ENCODE results near the gene ABHD11.
A peak's percentile ranks its signal among the peaks of the same experiment; 100 is the strongest.
"Not testable (repeated sequence)": the region's sequence is repeated elsewhere in the genome, so short reads cannot be mapped to it uniquely, and the experiment has no call there.

Gene ABHD11, protein sequence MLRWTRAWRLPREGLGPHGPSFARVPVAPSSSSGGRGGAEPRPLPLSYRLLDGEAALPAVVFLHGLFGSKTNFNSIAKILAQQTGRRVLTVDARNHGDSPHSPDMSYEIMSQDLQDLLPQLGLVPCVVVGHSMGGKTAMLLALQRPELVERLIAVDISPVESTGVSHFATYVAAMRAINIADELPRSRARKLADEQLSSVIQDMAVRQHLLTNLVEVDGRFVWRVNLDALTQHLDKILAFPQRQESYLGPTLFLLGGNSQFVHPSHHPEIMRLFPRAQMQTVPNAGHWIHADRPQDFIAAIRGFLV

DNA sequence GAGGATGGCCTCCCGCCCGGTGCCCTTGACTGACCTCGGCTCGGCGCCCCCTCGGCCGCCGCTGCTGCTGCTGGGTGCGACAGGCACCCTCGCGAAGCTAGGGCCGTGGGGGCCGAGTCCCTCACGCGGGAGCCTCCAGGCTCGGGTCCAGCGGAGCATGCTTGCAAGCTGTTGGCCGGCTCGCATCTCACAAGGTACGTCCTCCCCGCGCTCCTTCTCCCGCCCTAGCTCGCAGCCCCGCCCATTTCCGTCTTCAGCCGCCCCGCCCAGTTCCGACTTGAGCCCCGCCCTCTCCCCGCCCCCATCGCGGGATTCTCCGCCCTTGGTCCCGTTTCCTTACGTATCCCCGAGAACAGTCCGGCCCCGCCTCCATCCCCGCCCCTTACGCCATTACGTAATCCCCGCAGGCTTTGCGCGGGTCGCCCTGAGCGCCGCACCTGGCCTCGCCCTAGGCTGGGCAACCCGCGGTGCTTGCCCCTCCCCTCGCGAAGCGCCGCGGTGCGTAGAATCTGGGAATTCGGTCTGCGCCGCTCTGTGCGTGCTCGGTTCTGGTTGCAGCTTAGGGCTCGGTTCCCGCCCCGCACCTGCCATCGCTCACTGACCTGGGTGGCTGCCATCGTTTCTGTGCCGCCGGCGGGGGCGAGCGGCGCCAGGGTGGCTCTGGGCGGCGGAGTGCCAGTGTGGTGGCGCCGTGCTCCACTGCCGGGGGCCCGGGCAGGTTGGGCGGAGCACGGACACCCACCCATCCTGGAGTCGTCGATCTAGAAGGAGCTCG, at the start of gene ABHD11:
ABHD11 (minus strand) TSS at position 191 of the 775 bp plus-strand sequence; CDS start at position 159, 32 bp downstream.
- peak; percentile 98 for DNase-seq

DNA sequence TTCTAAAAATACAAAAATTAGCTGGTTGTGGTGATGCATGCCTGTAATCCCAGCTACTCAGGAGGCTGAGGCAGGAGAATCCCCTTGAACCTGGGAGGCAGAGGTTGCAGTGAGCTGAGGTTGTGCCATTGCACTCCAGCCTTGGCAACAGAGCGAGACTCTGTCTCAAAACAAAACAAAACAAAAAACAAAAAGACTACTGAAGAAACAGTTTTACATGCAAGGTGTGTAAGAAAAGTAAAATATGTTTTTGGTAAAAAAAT, 49.1 kb upstream of the ABHD11 start:
- not testable (repeated sequence) for DNase-seq

DNA sequence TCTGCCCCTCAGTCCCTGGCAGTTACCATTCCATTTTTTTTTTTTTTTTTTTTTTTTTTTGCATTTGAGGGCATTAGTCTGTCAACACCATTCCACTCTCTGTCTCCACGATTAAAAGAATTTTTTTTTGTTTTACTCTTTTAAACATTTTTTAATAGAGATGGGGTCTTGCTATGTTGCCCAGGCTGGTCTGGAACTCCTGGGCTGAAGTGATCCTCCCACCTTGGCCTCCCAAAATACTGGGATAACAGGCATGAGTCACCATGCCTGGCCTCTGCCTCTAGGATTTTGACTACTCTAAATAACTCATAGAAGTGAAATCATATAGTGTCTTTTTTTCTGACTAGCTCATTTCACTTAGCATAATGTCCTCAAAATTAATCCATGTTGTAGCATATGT, 48.0 kb upstream of the ABHD11 start:
- no peak for DNase-seq

DNA sequence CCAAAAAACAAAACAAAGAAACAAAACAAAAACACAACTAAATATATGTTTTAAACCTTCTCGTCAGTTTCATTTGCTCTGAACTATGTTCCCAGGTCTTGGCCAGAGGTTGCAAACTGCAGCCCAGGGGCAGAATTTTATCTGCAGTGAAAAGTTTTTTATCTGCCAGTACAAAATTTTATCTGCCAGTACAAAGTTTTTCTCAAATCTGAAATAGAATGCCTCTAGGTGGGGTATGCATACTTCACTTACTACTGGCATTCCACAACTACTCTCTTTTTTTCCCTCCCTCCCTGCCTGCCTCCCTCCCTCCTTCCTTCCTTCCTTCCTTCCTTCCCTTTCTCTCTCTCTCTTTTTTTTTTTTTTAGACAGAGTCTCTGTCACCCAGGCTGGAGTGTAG, 40.9 kb upstream of the ABHD11 start:
- no peak for DNase-seq

DNA sequence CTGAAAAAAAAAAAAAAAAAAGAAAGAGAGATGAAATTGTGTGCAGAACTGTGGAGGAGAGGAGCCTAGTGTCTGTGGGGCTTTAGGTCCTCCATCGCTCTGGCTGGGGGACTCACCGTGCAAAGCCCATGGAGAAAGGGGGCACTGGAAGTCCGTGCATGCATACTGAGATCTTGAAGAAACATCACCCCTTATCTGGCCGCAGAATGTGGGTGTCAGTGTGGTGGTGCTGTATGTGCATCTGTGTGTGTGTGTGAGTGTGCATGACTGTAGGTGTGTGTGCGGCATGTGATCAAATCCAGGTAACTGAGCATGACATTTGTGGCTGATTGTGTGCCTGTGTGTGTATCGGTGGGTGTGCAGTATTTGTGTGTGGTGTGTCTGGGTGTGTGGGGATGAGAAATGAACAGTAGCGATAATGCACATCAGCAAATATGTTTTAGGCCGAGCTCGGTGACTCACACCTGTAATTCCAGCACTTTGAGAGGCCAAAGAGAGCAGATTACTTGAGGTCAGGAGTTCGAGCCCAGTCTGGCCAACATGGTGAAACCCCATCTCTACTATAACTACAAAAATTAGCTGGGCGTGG, 40.3 kb upstream of the ABHD11 start:
- DNase-seq, result no peak

DNA sequence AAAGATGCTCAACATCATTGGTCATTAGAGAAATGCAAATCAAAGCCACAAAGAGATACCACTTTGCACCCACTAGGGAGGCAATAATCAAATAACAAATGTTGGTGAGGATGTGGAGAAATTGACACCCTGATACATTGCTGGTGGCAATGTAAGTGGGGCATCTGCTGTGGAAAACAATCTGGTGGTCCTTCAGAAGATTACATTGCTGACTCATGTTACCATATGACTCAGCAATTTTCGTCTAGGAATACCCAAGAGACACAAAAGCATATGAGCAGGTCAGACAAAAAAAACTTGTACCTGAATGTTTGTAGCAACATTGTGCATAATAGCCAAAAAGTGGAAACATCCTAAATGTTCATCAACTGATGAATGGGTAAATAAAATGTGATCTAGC, 36.3 kb upstream of the ABHD11 start:
- DNase-seq, result no peak

DNA sequence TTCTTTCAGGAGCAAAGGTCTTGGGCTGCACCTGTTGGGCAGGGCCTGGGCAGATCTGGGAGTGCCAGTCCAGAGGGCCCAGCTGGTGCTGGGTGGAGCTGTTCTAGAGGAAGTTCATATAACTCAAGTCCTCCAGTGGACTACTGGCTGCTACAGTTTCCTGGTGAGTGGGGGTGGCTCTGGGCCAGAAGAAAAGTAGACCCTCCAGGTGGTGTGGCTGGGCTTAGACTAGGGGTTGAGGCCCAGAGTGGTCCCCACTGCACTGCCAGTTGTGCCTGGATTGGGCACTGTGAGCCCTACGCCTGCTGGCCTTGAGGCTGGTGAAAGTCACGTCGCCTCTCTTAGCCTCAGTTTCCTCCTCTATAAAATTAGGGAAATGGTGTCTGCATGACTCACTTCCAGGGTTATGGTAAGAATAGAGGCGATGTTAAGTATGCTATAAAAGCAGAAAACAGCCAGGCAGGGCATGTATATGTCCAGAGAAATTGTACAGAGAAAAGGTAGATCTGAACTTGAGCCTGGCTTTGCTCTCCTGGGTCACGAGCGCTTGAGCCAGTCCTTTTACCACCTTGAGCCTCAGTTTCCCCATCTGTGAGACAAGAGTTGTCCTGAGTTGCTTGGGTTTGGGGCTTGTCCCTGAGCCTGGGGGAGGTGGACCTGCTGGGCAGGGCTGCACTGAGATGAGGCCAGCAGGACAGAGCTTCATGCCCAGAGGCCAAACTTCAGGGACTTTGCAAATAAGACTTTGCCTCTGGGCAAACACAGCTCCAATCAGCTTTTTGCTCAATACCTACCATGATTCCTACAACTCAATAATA, 35.3 kb upstream of the ABHD11 start:
- DNase-seq, result no peak

DNA sequence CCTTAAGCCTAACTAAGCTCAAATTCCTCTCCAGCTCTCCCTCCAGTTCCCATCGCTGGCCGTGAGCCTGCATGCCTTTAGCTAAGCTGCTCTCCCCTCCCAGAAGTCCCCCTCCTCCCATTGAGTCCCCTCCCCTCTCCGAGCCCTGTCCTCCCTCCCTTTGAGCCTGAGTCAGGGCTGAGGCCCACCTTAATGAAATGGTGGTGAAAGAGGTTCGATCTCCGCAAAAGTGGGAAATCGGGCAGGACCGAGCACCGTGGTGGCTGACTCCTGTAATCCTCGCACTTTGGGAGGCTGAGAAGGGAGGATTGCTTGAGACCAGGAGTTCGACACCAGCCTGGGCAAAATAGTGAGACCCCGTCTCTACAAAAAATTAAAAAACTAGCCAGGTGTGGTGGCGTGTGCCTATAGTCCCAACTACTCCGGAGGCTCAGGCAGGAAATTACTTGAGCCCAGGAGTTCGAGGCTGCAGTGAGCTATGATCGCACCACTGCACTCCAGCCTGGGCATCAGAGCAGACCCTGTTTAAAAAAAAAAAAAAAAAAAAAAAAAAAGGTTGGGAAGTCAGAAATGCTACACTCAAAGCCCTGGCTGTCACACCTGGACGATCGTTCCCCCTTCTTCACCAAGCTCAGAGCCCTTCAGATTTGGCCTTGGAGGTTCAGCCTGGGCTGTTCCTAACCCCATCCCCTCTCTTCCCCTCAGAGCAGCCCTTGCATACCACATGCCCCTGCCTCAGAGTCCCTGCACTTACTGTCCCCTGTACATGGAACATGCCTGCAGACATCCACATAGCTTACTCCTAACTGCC, 32.5 kb upstream of the ABHD11 start:
- peak; percentile 51 for DNase-seq

DNA sequence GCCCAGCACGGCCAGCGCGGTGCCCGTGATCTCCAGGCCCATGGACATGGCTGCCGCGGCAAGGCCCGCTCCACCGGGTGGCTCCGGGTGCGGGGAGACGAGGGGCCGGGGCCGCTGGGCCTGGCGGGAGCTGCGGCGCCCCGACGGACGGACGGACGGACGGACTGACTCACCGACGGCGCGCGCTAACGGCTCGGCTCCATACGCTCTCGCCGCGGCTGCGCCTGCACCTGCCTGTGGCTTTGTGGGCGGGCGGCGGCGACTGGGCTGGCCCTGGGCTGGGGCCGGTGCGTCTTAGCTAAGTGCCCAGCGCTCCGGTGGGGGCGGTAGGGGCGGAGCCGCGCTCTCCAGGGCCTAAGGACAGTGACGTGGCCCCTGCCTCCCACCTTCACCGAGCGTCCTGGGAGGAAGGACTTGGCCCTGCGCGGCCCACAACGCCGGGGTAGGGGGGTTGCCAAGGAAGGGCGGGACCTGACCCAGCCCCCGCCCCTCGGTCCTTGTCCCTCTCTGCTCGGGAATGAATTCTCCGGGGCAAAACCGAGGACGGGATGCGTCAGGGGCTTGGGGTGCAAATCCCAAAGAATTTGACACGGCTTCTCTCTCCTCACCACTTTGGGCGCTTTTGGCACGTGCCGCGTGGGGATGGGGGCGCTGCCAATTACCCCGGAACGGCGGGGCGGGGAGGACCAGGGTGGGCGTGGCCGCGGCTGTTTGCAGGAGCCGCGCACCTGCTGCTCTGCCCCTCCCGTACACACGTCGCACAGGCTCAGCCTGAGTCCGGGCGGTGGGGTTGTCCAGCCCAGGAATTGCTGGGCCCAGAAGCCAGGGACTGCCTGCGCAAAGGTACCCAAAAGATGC, 31.6 kb upstream of the ABHD11 start, which contains the start of gene CLDN3:
CLDN3 (minus strand) TSS at position 269 of the 858 bp plus-strand sequence; CDS start at position 48, 221 bp downstream.
- DNase-seq, result peak; percentile 64

DNA sequence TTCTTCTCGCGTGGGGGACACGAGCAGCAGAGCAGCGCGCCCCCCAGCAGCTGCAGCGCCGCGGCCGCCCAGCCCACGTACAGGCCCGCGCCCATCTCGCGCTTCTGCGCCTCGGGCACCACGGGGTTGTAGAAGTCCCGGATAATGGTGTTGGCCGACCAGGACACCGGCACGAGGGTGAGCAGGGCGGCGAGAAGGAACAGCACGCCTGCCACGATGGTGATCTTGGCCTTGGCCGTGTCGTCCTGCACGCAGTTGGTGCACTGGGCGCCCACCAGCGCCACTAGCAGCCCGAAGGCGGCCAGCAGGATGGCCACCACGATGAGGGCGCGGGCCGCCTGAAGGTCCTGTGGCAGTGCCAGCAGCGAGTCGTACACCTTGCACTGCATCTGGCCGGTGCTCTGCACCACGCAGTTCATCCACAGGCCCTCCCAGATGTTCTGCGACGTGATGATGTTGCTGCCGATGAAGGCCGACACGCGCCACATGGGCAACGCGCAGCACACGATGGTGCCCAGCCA, 30.9 kb upstream of the ABHD11 start:
- DNase-seq, result no peak

DNA sequence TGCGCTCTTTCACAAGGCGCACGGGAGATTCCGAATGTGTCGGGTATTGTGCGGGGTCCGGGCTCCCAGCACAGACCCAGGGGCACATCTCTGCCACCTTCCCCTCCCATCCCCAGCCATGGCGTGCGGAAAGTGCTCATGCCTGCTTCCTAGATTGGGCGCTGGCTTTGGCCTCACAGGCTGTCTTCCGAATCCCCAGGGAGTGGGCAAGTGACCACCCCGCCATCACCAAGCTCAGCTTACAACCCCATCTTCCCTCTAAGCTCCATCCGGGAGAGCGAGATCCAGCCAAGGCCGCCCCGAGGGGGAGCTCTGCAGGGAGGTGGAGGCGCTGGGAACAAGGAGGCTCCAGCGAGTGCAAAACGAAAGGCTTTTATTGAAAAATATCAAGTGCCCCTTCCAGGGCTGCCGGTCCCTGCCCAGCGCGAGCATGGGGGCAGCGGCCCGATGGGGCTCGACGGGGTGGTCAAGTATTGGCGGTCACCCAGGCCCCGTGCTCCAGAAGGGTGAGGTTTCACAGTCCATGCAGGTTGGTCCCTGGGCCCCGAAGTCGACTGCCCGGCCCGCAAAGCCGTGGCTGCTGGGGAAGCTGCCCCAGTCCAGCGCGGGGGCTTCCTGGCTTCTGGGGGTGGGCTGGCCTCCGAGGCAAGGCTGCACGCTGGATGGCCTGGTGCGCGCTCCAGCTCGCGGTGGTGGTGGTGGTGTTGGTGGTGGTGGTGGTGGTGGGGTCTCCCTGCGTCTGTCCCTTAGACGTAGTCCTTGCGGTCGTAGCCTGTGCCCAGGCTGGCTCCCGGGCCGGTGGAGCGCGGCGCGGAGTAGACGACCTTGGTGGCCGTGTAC, 30.3 kb upstream of the ABHD11 start:
- no peak for DNase-seq

DNA sequence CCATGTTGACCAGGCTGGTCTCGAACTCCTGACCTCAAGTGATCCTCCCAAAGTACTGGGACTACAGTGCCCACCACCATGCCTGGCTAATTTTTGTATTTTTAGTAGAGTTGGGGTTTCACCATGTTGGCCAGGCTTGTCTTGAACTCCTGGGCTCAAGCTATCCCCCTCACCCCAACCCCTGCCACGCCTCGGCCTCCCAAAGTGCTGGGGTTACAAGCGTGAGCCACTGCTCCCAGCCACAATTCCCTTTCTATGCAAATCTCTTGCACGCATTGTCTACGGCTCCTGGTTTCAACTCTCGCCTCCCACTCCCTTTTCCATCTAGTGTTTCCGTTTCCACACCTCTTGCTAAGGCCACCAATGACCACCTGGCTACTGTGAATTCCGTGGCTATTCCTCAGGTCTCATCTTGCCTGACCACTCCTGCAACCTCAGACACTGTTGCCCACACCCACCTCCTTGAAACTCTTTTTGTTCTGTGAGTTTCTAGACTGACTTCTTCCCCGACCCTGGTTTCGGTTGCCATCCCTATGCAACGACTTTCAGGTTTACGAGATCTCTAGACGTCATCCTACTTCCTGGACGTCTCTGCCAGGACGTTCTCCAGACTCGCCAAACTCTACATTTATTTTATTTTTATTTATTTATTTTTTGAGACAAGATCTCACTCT, 28.1 kb upstream of the ABHD11 start:
- DNase-seq, result no peak

DNA sequence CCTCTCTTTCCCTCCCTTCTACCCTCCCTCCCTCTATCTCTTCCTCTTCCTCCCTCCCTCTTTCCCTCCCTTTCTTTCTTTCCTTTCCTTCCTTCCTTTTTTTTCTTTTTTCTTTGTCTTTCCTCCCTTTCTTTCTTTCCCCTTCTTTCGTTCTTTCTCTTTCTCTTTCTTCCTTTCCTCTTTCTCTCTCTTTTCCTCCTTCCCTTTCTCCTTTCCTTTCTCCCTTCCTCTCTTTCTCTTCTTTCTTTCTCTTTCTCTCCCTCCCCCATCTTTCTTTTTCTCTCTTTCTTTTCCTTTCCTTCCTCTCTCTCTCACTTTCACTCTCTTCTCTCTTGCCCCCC, 24.0 kb upstream of the ABHD11 start:
- no peak for DNase-seq

DNA sequence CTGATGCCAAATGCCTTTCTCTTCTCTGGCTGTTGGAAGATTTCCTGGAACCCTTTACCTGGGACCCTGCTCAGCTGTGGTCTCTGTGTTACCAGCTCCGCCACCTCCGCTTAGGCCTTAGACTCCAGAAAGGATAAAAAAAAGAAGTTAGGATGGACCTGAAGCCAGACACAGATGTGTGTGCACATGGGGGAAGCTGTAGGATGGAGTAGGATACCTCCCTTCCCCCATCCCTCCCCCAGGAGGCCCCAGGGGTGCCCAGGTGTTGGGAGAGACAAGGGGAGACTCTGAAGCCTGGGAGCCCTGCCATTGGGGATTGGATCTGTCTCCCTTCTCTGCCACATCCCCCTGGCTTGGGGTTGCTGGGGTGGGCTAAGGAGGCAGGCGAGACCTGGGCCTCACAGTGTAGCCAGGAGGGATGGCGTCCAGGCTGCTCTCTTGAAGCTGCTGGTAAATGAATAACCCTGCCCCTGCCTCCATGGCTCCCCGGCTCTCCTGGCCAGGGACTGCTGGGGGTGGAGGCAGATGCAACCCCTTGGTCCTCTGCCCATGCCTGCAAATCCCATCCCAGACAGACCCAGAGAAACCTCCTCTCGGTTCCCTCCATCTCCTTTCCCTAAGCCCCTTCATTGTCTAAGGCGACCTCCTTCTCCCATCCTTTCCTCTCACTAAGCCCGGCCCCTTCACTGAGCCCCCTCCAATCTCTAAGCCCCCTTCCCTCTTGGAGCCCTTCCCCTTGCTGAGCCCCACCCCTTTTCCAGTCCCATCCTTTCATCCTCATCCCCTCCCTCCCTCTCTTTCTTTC, 23.5 kb upstream of the ABHD11 start:
- DNase-seq, result peak; percentile 10

DNA sequence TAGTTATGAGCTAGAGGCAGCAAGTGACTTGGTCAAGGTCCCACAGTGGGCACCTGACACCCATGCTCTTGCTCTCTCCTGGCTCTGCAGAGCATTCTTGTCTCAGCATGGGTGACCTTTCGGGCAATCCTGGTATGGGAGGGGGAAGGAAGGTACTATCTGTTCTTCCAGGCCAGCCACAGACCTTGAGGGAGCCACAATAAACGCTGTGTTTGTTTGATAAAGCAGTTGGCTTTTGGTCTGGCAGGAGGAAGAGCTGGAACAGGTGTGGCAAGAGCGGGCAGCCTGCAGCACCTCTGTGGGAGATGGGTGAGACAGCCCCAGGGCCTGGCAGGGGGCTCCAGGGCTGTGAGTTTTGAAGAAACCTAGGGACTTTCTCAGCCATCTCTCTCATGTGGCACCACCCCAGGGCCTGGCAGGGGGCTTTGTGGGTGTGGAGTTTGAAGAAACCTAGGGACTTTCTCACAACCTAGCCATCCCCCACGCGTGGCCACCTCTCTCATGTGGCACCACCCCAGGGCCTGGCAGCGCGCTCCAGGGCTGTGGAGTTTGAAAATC, 20.1 kb upstream of the ABHD11 start:
- DNase-seq, result no peak

DNA sequence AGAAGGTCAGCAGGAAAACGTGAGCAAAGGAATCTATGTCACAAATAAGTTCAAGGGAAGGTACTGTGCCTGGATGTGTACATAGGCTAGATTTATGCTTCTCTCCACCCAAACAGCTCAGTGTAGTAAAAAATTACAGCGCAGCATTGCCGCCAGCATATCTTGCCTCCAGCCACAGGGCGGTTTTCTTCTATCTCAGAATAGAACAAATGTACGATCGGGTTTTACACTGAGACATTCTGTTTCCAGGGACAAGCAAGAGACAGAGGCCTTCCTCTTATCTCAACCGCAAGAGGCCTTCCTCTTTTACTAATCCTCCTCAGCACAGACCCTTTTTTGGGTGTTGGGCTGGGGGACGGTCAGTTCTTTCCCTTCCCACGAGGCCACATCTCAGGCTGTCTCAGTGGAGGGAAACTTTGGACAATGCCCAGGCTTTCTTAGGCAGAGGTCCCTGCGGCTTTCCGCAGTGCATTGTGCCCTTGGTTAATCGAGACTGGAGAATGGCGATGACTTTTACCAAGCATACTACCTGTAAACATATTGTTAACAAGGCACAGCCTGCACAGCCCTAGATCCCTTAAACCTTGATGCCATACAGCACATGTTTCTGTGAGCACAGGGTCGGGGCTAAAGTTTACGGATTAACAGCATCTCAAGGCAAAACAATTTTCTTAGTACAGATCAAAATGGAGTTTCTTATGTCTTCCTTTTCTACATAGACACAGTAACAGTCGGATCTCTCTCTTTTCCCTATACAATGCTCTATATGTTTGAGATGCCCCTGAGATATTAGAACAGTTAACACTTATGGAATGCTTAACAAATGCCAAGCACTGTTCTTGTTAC, 11.6 kb upstream of the ABHD11 start:
- DNase-seq, result no peak

DNA sequence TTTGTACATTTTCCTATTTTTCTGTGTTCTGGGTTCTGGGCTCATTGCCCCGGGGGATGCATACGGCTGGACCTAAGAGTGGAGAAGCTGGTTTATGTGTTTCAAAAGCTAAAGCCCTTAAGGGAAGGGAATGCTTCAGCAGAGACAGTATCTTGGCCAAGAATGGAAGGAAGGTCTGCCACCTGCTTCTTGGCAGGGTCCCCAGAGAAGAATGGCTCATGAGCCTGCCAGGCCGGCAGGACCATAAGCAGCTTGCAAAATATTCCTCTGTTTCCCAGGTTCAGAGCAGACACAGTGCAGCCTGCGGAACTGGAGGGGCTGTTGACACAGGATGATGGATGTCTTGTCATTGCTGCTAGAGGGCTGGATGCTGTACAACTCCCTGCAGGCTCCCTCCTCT, 7.8 kb upstream of the ABHD11 start:
- DNase-seq, result no peak
